ENCODE data around the gene FMNL2.

- TF ChIP-seq TAF1 (IDR thresholded peaks at IDR 0.05; ENCODE audit: low read depth): no peak
- TF ChIP-seq CTCF (IDR thresholded peaks at IDR 0.05; ENCODE audit: poor library complexity, severe bottlenecking): no peak
- TF ChIP-seq EP300 (conservative IDR thresholded peaks at IDR 0.05; ENCODE audit: poor library complexity, severe bottlenecking): no peak
- TF ChIP-seq EZH2 (IDR thresholded peaks at IDR 0.05; ENCODE audit: borderline replicate concordance, insufficient read depth, low read length, poor library complexity, severe bottlenecking): no peak
- no peak for TF ChIP-seq POLR2AphosphoS5 (IDR thresholded peaks at IDR 0.05)
- TF ChIP-seq RAD21 (conservative IDR thresholded peaks at IDR 0.05): no peak
Observed at GRCh38 chr2:152449578-152449977, 114.6 kb downstream of the FMNL2 start.
